ENCODE data around the gene CFAP43.

Gene CFAP43

GRCh38 chr10:104274762-104275721 is 42.9 kb upstream of the CFAP43 start:
- DNase-seq (ENCODE audit: low read depth), result peak; percentile 56
- peak; percentile 92 for TF ChIP-seq CTCF (conservative IDR thresholded peaks at IDR 0.05; ENCODE audit: low read depth, low read length)
- H3K4me3 ChIP-seq (ENCODE audit: low read depth, low read length), result peak overlapping the region; percentile 42

GRCh38 chr10:104273899-104274575 is 41.9 kb upstream of the CFAP43 start:
- peak; percentile 57 for DNase-seq (ENCODE audit: low read depth)
- no peak overlapping the region for H3K4me3 ChIP-seq (ENCODE audit: low read depth, low read length)
- no peak for TF ChIP-seq CTCF (conservative IDR thresholded peaks at IDR 0.05; ENCODE audit: low read depth, low read length)

GRCh38 chr10:104273286-104273685 is 41.1 kb upstream of the CFAP43 start:
- no peak for DNase-seq (ENCODE audit: low read depth)
- TF ChIP-seq CTCF (conservative IDR thresholded peaks at IDR 0.05; ENCODE audit: low read depth, low read length), result no peak
- H3K4me3 ChIP-seq (ENCODE audit: low read depth, low read length), result no peak overlapping the region

GRCh38 chr10:104268713-104269645 is 36.8 kb upstream of the CFAP43 start, which contains the start of gene GSTO2:
TSS of gene GSTO2 (plus strand) at chr10:104269184. CDS start at chr10:104274916, 5,732 bp downstream.
- H3K4me3 ChIP-seq (ENCODE audit: low read depth, low read length), result peak within 1 kb of the TSS; percentile 83
- DNase-seq (ENCODE audit: low read depth), result peak; percentile 100
- no peak for TF ChIP-seq CTCF (conservative IDR thresholded peaks at IDR 0.05; ENCODE audit: low read depth, low read length)

GRCh38 chr10:104268405-104268712 is 36.2 kb upstream of the CFAP43 start:
- DNase-seq (ENCODE audit: low read depth), result peak; percentile 31
- peak overlapping the region; percentile 83 for H3K4me3 ChIP-seq (ENCODE audit: low read depth, low read length)
- TF ChIP-seq CTCF (conservative IDR thresholded peaks at IDR 0.05; ENCODE audit: low read depth, low read length), result no peak

- peak overlapping the region; percentile 83 for H3K4me3 ChIP-seq (ENCODE audit: low read depth, low read length)
- DNase-seq (ENCODE audit: low read depth), result no peak
- no peak for TF ChIP-seq CTCF (conservative IDR thresholded peaks at IDR 0.05; ENCODE audit: low read depth, low read length)
These were observed 35.7 kb upstream of the CFAP43 start for GRCh38 chr10:104267721-104268404.
